ENCODE measurements around the gene RSL1D1. TPM values are rescaled to one million over a fixed set of nuclear protein-coding genes. Genes with fewer than 3 reads are reported as not detected.
"Not testable (repeated sequence)": the region's sequence is repeated elsewhere in the genome, so short reads cannot be mapped to it uniquely, and the experiment has no call there.

The RSL1D1 gene
- total and polyA plus RNA-seq, 8 donors: 32.4 to 148 (median 79.3) TPM

DNA sequence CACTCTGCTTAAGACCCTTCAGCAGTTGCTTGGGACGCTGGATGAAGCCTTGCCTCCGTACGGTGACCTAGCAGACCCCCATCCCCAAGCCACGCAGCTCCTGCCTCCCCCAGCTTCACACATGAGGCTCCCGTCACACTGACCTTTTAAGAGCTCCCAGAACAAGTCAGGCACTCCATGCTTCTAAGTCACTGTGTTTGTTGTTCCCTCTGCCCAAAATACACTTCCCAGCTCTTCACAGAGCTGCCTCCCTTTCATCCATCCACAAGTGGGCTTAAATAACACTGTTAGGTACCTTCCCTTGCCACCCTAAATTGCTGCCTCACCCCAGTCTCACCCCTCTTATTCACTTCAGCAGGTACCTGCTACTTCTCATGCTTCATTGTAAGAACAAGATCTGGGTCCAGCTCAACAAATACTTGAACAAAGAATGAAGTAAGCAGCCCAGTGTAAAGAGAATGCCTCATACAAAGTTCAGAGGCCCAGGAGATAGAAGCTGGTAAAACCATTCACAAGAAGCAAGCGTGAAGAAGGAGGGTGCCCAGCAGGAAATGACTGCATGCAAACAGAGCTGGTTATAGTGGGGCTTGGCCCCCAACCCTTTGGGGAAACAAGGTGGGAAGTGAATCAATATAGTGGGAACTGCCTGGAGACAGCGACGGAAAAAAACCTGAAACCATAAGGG lies 60.1 kb downstream of the RSL1D1 start:
- H3K27me3 ChIP-seq: no peaks in the 10 kb centered on the region
- intact Hi-C loops (cut with DNase I): loop anchor here in 2 of 3 donors (10.0 kb wide), 2 partner anchors 56 to 396 kb away; no protein-coding TSS in a partner anchor
- ATAC-seq: no peak
- TF ChIP-seq, protein P1, sequence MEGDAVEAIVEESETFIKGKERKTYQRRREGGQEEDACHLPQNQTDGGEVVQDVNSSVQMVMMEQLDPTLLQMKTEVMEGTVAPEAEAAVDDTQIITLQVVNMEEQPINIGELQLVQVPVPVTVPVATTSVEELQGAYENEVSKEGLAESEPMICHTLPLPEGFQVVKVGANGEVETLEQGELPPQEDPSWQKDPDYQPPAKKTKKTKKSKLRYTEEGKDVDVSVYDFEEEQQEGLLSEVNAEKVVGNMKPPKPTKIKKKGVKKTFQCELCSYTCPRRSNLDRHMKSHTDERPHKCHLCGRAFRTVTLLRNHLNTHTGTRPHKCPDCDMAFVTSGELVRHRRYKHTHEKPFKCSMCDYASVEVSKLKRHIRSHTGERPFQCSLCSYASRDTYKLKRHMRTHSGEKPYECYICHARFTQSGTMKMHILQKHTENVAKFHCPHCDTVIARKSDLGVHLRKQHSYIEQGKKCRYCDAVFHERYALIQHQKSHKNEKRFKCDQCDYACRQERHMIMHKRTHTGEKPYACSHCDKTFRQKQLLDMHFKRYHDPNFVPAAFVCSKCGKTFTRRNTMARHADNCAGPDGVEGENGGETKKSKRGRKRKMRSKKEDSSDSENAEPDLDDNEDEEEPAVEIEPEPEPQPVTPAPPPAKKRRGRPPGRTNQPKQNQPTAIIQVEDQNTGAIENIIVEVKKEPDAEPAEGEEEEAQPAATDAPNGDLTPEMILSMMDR (IDR thresholded peaks at IDR 0.05): no peak
- 82 to 89% methylated on average over 8 of the region's 8 CpGs for WGBS, 2 donors
- H3K27ac ChIP-seq: peak overlapping the region in 2 of 4 donors; percentile 63 to 69
- H3K36me3 ChIP-seq: no peaks in the 10 kb centered on the region
- H3K9me3 ChIP-seq: no peaks in the 10 kb centered on the region
- peaks cover 25 to 42% (median 39%) of the 10 kb centered on the region in 3 donors for H3K4me1 ChIP-seq
- no peak for FAIRE-seq
- H3K4me3 ChIP-seq: no peak overlapping the region
- DNase-seq: peak in 1 of 6 donors; percentile 35

DNA sequence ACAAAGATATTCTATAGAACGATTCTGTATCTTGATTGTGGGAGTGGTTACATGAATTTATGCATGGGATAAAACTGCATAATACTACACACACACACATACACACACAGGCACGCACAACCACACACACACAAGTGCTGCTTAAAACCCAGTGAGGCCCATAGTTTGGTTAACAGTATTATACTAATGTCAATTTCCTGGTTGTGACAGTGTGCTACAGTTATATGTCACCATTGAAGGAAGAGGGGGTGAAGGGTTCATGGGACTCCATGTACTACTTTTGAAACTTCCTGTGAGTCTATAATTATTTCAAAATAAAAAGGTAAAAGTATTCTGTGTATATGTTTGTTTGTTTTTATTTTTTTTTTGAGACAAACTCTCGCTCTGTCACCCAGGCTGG lies 62.4 kb downstream of the RSL1D1 start:
- no peak for DNase-seq
- TF ChIP-seq, protein P1 (IDR thresholded peaks at IDR 0.05): no peak
- Histone ChIP-seq H3K27me3 (no peaks in the 10 kb centered on the region), H3K4me1 (peaks cover 15 to 36% (median 35%) of the 10 kb centered on the region in 3 donors), H3K27ac (no peak overlapping the region), H3K9me3 (no peaks in the 10 kb centered on the region), H3K36me3 (no peaks in the 10 kb centered on the region), H3K4me3 (no peak overlapping the region)
- WGBS, 2 donors: 77 to 90% methylated on average over 3 of the region's 3 CpGs
- intact Hi-C loops (cut with DNase I): no loop called here
- FAIRE-seq: no peak
- ATAC-seq: no peak

DNA sequence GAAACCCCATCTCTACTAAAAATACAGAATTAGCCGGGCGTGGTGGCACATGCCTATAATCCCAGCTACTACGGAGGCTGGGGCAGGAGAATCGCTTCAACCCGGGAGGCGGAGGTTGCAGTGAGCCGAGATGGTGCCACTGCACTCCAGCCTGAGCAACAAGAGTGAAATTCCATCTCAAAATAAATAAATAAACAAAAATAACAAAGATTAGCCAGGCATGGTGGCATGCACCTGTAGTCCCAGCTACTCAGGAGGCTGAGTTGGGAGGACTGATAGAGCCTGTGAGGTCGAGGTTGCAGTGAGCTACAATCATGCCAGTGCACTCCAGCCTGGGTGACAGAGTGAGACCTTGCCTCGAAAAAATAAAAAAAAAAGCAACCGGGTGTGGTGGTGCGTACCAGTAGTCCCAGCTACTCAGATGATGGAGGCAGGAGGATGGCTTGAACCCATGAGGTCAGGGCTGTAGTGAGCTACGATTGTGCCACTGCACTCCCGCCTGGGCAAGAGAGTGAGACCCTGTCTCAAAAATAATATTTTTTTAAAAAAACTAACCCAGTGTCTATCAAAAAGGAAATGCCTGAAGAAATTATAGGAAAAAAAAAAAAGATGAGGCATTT lies 66.3 kb downstream of the RSL1D1 start:
- H3K9me3 ChIP-seq; H3K36me3 ChIP-seq; intact Hi-C loops (cut with DNase I); H3K4me3 ChIP-seq; FAIRE-seq; H3K27me3 ChIP-seq; DNase-seq; ATAC-seq: not testable (repeated sequence)
- 92 to 93% methylated on average over 13 of the region's 13 CpGs for WGBS, 2 donors
- H3K27ac ChIP-seq: peak overlapping the region in 1 of 4 donors; percentile 87
- peaks cover 4 to 28% (median 27%) of the 10 kb centered on the region in 3 donors for H3K4me1 ChIP-seq

DNA sequence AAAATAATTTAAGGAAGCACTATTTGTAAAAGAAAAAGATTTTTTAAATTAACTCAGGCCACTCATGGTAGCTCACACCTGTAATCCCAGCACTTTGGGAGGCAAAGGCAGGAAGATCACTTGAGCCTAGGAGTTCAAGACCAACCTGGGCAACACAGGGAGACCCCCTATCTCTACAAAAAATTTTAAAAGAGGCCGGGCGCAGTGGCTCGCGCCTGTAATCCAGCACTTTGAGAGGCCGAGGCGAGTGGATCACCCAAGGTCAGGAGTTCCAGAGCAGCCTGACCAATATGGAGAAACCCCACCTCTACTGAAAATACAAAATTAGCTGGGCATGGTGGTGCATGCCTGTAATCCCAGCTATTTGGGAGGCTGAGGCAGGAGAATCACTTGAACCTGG lies 67.0 kb downstream of the RSL1D1 start:
- 89 to 91% methylated on average over 6 of the region's 6 CpGs for WGBS, 2 donors
- intact Hi-C loops (cut with DNase I); ATAC-seq; H3K27me3 ChIP-seq; H3K4me3 ChIP-seq; DNase-seq; FAIRE-seq; H3K9me3 ChIP-seq; H3K36me3 ChIP-seq: not testable (repeated sequence)
- Histone ChIP-seq H3K27ac (peak overlapping the region in 3 of 4 donors; percentile 79 to 87 (median 84)), H3K4me1 (peaks cover 4 to 28% (median 27%) of the 10 kb centered on the region in 3 donors)

DNA sequence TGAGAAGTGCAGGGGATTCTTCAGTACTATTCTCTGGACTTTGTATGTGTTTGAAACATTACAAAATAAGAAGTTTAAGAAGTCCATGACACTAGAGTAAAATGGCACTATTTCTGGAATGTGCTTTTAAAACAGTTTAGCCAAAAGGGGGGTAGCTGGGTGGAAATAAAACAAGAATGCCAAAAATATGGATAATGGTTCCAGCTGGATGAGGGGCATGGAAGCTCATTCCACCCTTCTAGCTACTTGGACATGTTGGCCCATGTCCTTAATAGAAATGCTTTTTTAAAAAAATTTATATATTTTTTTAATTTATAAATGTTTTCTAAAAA lies 67.3 kb downstream of the RSL1D1 start:
- TF ChIP-seq, protein P1 (IDR thresholded peaks at IDR 0.05): no peak
- FAIRE-seq: no peak
- H3K27ac ChIP-seq: peak overlapping the region in 3 of 4 donors; percentile 79 to 87 (median 84)
- H3K36me3 ChIP-seq: no peaks in the 10 kb centered on the region
- H3K4me3 ChIP-seq: no peak overlapping the region
- ATAC-seq: no peak
- no peak for DNase-seq
- no peaks in the 10 kb centered on the region for H3K27me3 ChIP-seq
- intact Hi-C loops (cut with DNase I): no loop called here
- no peaks in the 10 kb centered on the region for H3K9me3 ChIP-seq
- peaks cover 4 to 28% (median 27%) of the 10 kb centered on the region in 3 donors for H3K4me1 ChIP-seq

Other genes starting within 250 kb of the RSL1D1 start
- gene SNN, start 183.1 kb downstream of the RSL1D1 start, total RNA-seq: 10 to 100 TPM in 1 of 6 donors, 1 to 10 TPM in 5; 3.9 to 10.6 (median 4.5) TPM
- 1 to 10 TPM; 4.0 to 4.6 TPM for gene SNN, start 183.1 kb downstream of the RSL1D1 start, polyA plus RNA-seq
- gene TXNDC11, start 108.7 kb downstream of the RSL1D1 start, total RNA-seq: 10 to 100 TPM; 28.1 to 38.9 (median 35.9) TPM
- 10 to 100 TPM; 54.7 to 80.8 TPM for gene TXNDC11, start 108.7 kb downstream of the RSL1D1 start, polyA plus RNA-seq
- gene ZC3H7A, start 54.3 kb downstream of the RSL1D1 start, total RNA-seq: 10 to 100 TPM; 23.8 to 34.5 (median 30.2) TPM
- gene ZC3H7A, start 54.3 kb downstream of the RSL1D1 start, polyA plus RNA-seq: 10 to 100 TPM; 20.0 to 39.6 TPM
- 10 to 100 TPM; 41.7 to 65.4 (median 55.3) TPM for gene GSPT1, start 64.4 kb upstream of the RSL1D1 start, total RNA-seq
- 10 to 100 TPM; 11.0 to 25.0 TPM for gene GSPT1, start 64.4 kb upstream of the RSL1D1 start, polyA plus RNA-seq
- 1 to 10 TPM in 5 of 6 donors, under 1 TPM in 1; 0.92 to 5.0 (median 4.1) TPM for gene NPIPB2, start 90.5 kb upstream of the RSL1D1 start, total RNA-seq
- 1 to 10 TPM; 6.6 to 10.0 TPM for gene NPIPB2, start 90.5 kb upstream of the RSL1D1 start, polyA plus RNA-seq
- gene TNFRSF17, start 113.7 kb upstream of the RSL1D1 start, total RNA-seq: 1 to 10 TPM in 1 of 6 donors, under 1 TPM in 1, not detected in 4; 0.32 to 1.7 TPM
- not detected for gene TNFRSF17, start 113.7 kb upstream of the RSL1D1 start, polyA plus RNA-seq
- gene SNX29, start 125.2 kb upstream of the RSL1D1 start, total RNA-seq: 10 to 100 TPM in 5 of 6 donors, 1 to 10 TPM in 1; 8.0 to 17.0 (median 11.3) TPM
- 1 to 10 TPM; 3.8 to 3.9 TPM for gene SNX29, start 125.2 kb upstream of the RSL1D1 start, polyA plus RNA-seq

Measured in pancreas (tissue), 10 donors.